Retinal pigment epithelial cell (primary cell): ENCODE data around the gene DAPK2.

Experiments used
- DNase-seq: peaks from one replicate; pipeline ENCODE4 v3.0.0-alpha.2; 2010; ENCODE audit warnings: low read depth
- H3K4me3 ChIP-seq: 2 replicates; pipeline ENCODE4 v1.5.1; 2011; ENCODE audit warnings: mild to moderate bottlenecking, low read length, control low read depth, moderate library complexity
- CTCF ChIP-seq: conservative IDR thresholded peaks from 2 replicates; pipeline ENCODE4 v1.5.1; 2011; ENCODE audit warnings: low read depth, low read length, control low read depth, inconsistent platforms

DAPK2 gene

GRCh38 chr15:63908281-63908680, 138.0 kb downstream of the DAPK2 start:
- no peak for DNase-seq
- no peak overlapping the region for H3K4me3 ChIP-seq
- no peak for TF ChIP-seq CTCF

- no peak for DNase-seq
- no peak overlapping the region for H3K4me3 ChIP-seq
- TF ChIP-seq CTCF = no peak
These were observed 138.8 kb downstream of the DAPK2 start for GRCh38 chr15:63907521-63907920.

GRCh38 chr15:63906266-63906584, 140.1 kb downstream of the DAPK2 start:
- no peak overlapping the region for H3K4me3 ChIP-seq
- DNase-seq = no peak
- no peak for TF ChIP-seq CTCF

GRCh38 chr15:63905558-63906265, 140.6 kb downstream of the DAPK2 start:
- DNase-seq = no peak
- no peak for TF ChIP-seq CTCF
- H3K4me3 ChIP-seq = no peak overlapping the region

- no peak overlapping the region for H3K4me3 ChIP-seq
- no peak for TF ChIP-seq CTCF
- DNase-seq = no peak
These were observed 141.2 kb downstream of the DAPK2 start for GRCh38 chr15:63905131-63905530.

- no peak for DNase-seq
- TF ChIP-seq CTCF = no peak
- H3K4me3 ChIP-seq = no peak overlapping the region
These were observed 142.2 kb downstream of the DAPK2 start for GRCh38 chr15:63904042-63904441.

GRCh38 chr15:63902671-63903035, 143.6 kb downstream of the DAPK2 start:
- TF ChIP-seq CTCF = no peak
- H3K4me3 ChIP-seq = no peak overlapping the region
- DNase-seq = no peak
